Stimulated activated CD8-positive, alpha-beta memory T cell treated with anti-CD3 and anti-CD28 coated beads, Interleukin-2, amount 100 ng/mL, for 1 hour (primary cell): ENCODE data around the gene AARS2.
"Not testable (repeated sequence)": the region's sequence is repeated elsewhere in the genome, so short reads cannot be mapped to it uniquely, and the experiment has no call there.

ENCODE experiments used
- DNase-seq, 2 donors: peaks; one replicate each; pipeline ENCODE4 v3.0.0-alpha.2; 2020; ENCODE audit warnings: low read depth in 2 of 2

AARS2 gene

DNA sequence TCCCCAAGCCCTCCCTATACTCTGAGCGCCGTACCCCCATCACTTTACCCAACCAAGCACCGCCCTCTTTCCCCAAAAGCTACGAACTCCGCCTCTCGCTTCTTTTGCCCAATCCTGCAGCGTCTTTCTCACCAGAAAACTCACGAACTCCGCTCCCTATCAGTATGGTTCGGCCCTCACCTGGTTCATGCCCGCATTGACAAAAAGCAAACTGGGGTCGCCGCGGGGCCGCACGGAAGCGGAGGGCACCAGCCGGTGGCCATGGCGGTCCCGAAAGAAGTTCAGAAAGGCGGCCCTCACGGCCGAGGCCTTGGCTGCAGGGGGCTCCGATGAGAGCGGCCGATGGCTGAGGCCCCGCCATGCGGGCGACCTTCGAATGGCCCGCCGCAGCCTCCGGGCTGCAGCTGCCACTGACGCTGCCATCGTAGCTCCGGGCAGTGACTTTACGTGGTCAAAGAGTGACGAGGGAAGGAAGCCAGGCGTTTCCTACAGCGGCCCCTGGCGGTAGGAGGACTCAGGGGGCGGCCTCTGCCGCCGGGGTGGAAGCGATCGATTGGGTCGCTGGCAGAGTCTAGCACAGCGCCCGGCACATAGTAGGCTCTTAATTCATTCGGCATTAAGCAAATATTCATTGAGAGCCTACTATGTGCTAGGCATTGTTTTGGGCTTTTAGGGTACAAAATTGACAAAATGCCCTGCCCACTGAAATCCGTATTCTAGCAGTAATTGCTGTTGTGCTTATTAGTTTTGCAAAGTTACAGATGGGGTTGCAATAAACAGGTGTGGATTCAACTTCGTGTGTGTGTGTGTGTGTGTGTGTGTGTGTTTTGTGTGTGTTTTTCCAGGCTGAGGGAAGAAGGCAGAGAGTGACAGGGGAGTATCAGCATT lies at the start of gene AARS2:
AARS2 (minus strand) TSS at position 447 of the 888 bp plus-strand sequence; CDS start at position 423, 24 bp downstream.
- peak; percentile 87 to 95 for DNase-seq

DNA sequence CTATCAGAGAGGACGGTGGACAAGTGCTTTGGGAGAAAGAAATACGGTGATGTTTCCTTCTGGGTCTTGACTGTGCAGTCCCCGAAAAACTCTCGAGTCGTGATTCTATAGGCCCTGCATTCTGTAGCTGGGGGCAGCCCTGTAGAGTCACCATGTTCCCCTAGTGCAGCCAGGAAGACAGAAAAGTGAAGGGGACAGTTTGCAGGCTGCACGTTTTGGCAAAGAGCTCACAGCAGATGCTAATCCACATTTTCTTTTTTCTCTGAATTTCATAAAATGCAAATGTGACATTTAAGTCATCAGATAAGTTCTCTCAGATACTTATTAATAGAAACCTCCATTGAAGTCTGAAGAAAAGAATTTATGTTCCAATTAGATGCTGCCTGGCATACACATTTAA lies 48.8 kb upstream of the AARS2 start:
- DNase-seq: no peak

DNA sequence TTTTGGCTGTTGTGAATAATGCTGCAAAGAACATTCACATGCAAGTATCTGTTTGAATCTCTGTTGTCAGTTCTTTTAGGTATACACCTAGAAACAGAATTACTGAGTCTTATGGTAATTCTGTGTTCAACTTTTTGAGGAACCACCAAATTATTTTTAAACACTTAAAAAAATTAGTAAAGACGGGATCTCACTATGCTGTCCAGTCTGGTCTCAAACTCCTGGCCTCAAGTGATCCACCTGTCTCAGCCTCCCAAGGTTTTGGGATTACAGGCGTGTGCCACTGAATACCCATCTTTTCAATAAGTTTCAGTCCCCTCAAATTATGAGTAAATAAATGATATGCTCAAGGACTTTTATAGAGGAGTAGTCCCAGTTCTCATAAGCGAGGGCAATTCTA lies 46.8 kb upstream of the AARS2 start:
- DNase-seq: no peak

GRCh38 chr6:44356487-44356886 lies 43.3 kb upstream of the AARS2 start:
- DNase-seq: no peak

DNA sequence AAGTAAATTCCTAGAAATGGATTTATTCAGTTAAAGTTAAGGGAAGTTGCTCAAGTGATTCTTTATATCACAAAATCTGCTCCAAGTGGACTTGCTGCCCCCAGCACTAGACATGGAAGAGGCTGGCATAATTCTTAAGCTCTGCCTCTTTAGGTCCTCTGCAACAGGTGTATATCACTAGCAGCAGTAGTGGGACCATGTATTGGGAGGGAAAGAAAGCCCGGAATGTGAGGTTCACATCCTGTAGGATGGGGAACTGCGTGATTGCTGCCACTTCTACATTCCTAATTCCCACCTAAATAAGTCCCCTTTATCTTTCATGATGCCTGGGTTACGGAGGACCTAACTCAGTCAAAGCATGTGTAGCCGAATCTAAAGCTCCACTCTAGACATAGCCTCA lies 42.5 kb upstream of the AARS2 start:
- DNase-seq: no peak

- no peak for DNase-seq
These were observed 40.2 kb upstream of the AARS2 start for GRCh38 chr6:44353336-44353735.

GRCh38 chr6:44352259-44352658 lies 39.1 kb upstream of the AARS2 start:
- no peak for DNase-seq

GRCh38 chr6:44350650-44350994 lies 37.5 kb upstream of the AARS2 start:
- not testable (repeated sequence) for DNase-seq

- DNase-seq: no peak
These were observed 36.9 kb upstream of the AARS2 start for GRCh38 chr6:44349904-44350649.

- not testable (repeated sequence) for DNase-seq
These were observed 33.7 kb upstream of the AARS2 start for GRCh38 chr6:44346818-44347217.

GRCh38 chr6:44342489-44342888 lies 29.3 kb upstream of the AARS2 start, which contains the start of gene SPATS1:
SPATS1 (plus strand) TSS chr6:44342650; CDS start chr6:44343096, 446 bp downstream.
- no peak for DNase-seq

GRCh38 chr6:44342052-44342451 lies 28.9 kb upstream of the AARS2 start:
- no peak for DNase-seq

DNA sequence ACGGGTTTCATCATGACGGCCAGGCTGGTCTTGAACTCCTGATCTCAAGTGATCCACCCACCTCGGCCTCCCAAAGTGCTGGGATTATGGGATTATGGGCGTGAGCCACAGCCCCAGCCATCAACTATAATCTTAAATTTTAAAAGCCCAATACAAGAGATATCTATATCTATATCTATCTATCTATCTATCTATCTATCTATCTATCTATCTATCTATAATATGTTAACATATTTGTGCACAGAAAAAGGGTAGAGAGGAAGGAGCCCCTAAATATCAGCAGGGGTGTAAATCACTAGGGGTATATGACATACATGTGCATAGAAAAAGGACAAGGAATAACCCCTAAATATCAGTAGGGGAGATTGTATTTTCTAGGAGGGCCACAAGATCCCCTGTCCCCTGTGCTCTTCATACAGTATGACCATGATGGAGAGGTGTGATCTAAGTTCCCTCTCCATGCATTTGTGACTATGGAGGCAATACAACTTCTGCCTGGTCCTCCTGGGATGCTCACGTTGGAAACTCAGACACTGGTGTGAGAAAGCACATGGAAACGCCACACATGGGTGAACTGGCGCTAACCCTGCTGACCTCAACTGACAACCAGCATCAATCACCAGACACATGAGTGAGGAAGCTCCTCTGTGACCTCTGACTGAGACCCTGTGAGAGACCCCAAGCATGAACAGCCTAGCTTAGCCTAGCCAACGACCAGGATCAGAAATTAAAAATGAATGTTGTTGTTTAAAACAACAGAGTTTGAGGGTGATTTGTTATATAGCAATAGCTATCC lies 28.1 kb upstream of the AARS2 start:
- no peak for DNase-seq

- no peak for DNase-seq
These were observed 26.8 kb upstream of the AARS2 start for GRCh38 chr6:44339763-44340625.

DNA sequence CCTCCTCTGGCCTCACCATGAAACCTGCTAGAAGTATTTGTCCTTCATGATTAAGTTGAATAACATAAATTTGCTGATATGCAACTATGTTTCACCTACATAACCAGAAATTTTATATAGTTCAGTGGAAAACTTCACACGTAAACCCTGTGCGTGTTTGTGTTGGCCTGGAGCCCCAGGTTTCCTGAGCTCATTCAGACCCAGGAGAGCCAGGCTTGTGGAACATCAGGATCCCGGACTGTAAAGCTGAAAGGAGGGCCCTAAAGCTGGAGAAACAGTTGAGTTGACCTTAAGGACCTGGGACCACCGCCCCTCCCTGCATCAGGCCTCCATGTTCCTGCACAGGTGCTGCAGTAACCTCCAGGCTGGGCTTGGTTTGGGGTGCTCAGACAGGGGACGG lies 26.2 kb upstream of the AARS2 start:
- no peak for DNase-seq

DNA sequence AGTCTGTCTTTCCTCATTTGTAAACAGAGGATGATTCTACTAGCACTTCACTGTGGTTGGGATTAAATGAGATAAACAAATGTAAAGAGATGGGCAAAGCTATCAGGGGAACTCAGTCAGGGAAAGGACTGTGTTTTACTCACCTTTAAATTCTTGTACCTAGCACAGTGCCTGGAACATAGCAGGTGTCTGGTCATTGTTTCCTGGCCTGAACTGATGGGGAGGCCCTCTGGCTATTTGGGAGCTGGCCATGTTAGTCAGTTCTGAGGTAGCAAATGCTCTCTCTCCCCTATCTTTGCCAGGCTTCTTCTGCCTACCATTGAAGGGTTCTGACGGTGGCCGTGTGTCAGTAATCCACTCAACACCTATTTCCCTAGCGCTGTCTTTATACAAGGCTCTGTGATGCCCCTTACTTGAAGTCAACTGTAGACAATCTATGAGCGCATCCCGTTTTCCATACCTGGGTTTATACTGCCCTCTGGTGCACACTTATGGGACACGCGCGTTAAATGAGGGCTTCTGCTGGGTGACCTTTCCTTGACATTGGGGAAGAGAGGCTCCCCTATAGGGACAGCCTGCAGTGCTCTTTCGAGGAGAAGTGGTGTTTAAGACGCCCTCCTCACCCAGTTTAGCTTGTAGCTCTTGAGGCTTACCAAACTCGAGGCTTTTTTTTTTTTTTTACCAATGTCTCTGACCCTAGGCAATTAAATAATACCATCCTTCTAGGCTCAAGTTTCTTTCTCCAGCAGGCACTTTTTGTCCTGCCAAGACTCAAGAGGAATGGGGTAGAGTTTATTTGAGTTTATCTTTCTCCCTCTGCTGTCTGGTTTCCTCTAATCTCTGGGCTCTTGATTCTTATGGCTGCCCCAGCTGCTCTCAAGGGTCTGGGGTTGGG lies 25.3 kb upstream of the AARS2 start:
- DNase-seq: peak; percentile 25 to 32

DNA sequence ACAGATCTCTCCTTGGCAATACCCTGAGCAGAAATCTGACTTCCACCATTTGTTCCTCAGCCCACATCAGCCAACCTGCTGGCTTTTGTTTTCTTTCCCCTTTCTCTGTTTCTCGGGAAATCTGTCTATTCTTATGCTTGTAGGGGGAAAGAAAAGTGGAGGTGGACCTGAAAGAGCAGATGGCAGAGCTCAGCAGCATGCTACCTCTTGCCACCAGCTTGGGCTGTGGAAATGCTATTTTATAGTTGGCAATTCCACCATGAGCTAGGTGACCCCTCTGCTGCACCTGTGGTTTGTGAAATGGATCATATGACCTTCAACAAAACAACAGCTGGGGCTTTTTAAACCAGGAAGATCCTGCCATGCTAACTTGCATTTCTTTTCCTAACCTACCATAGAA lies 22.5 kb upstream of the AARS2 start:
- DNase-seq: no peak

DNA sequence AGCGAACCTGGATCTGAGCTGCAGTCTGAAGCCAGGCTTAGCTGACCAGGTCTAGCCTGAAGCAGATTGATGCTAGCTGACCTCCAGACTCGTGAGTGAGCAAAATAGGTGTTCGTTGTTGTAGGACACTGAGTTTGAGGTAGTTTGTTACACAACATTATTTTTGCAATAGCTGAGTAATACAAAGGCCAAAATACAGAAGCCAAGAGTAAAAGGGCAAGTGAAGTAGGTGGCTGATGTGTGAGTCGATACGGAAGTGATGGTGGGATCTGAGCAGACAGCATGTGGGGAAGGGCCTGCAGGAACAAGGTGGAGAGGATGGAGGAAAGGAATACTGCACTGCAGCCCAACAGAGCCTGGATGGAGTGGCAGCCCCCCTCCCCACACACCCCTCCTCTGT lies 20.8 kb upstream of the AARS2 start:
- DNase-seq: no peak

- DNase-seq: no peak
These were observed 20.2 kb upstream of the AARS2 start for GRCh38 chr6:44333273-44333919.

DNA sequence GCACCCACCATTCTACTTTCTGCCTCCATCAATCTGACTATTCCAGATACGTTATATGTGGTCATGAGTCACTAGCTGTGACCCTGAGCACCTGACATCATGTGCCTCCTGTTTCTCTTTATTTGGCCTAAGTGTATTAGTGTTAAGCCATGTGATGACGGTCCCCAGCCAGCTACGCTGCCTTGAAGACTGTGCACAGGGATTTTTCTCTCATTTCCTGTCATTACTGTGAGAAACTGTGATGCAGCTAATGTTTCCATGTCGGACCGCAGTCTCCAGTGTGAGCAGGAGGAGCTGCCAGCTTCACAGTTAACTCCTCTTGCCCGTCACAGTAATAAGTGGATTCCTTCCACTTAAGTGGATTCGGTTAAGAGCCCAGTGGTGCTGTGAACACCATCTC lies 19.4 kb upstream of the AARS2 start:
- DNase-seq: no peak
